Neuronal stem cell (in vitro differentiated cells): ENCODE measurements around the gene CEACAM20.
A peak's percentile ranks its signal among the peaks of the same experiment; 100 is the strongest.
"Not testable (repeated sequence)": the region's sequence is repeated elsewhere in the genome, so short reads cannot be mapped to it uniquely, and the experiment has no call there.

Source experiments
- DNase-seq: peaks from one replicate; pipeline ENCODE4 v3.0.0-alpha.2; 2013; ENCODE audit warnings: low spot score
- H2AFZ ChIP-seq: one replicate; pipeline ENCODE4 v1.6.1; 2013; ENCODE audit warnings: mild to moderate bottlenecking, low read length, inconsistent platforms
- H2AK5ac ChIP-seq: 2 replicates; pipeline ENCODE4 v1.6.1; 2013; ENCODE audit warnings: low read depth, mild to moderate bottlenecking, inconsistent platforms, low read length, moderate library complexity, mixed read lengths
- H2BK120ac ChIP-seq: 2 replicates; pipeline ENCODE4 v1.6.1; 2013; ENCODE audit warnings: low read depth, mild to moderate bottlenecking, inconsistent platforms, low read length, moderate library complexity, mixed read lengths
- H2BK12ac ChIP-seq: one replicate; pipeline ENCODE4 v1.6.1; 2013; ENCODE audit warnings: low read length, inconsistent platforms
- H2BK15ac ChIP-seq: 2 replicates; pipeline ENCODE4 v1.6.1; 2013; ENCODE audit warnings: mild to moderate bottlenecking, low read length, inconsistent platforms, mixed read lengths
- H2BK5ac ChIP-seq: one replicate; pipeline ENCODE4 v1.6.1; 2013; ENCODE audit warnings: inconsistent platforms, mild to moderate bottlenecking, low read length, moderate library complexity
- H3K14ac ChIP-seq: one replicate; pipeline ENCODE4 v1.6.1; 2013; ENCODE audit warnings: low read length, inconsistent platforms
- H3K18ac ChIP-seq: 2 replicates; pipeline ENCODE4 v1.6.1; 2013; ENCODE audit warnings: low read length, inconsistent platforms
- H3K23ac ChIP-seq: 2 replicates; pipeline ENCODE4 v1.6.1; 2013; ENCODE audit warnings: low read depth, mild to moderate bottlenecking, mixed read lengths, low read length, inconsistent platforms; ENCODE audit not compliant: poor library complexity
- H3K27ac ChIP-seq: replicated peaks from 3 replicates; pipeline ENCODE4 v1.5.1; 2013; ENCODE audit warnings: low read length, inconsistent platforms
- H3K27me3 ChIP-seq, 3 experiments: 2 replicates each; pipeline ENCODE4 v1.6.1; 2013; ENCODE audit warnings: low read length in 3 of 3, mild to moderate bottlenecking in 2 of 3, inconsistent platforms in 1 of 3, low read depth in 1 of 3, mixed read lengths in 1 of 3, moderate library complexity in 1 of 3; ENCODE audit not compliant: control insufficient read depth in 3 of 3, insufficient read depth in 3 of 3
- H3K36me3 ChIP-seq, 2 donors: replicated peaks in 1 of 2; 2 replicates each; pipeline ENCODE4 v1.6.1; 2013; ENCODE audit warnings: low read length in 2 of 2; ENCODE audit not compliant: control insufficient read depth in 2 of 2, insufficient read depth in 2 of 2
- H3K4ac ChIP-seq: 2 replicates; pipeline ENCODE4 v1.6.1; 2013; ENCODE audit warnings: inconsistent platforms, mild to moderate bottlenecking, low read length, moderate library complexity
- H3K4me1 ChIP-seq, 2 donors: 1 replicate in 1 of 2; 2 replicates in 1 of 2; pipeline ENCODE4 v1.6.1; 2013; ENCODE audit warnings: low read length in 2 of 2, low read depth in 1 of 2; ENCODE audit not compliant: control insufficient read depth in 2 of 2, insufficient read depth in 1 of 2
- H3K4me2 ChIP-seq: one replicate; pipeline ENCODE4 v1.6.1; 2013; ENCODE audit warnings: mild to moderate bottlenecking, low read length, inconsistent platforms; ENCODE audit not compliant: insufficient read depth, poor library complexity, severe bottlenecking
- H3K4me3 ChIP-seq, 2 donors: 2 replicates each; pipeline ENCODE4 v1.5.1; 2013; ENCODE audit warnings: low read length in 2 of 2, mild to moderate bottlenecking in 2 of 2, inconsistent platforms in 1 of 2, moderate library complexity in 1 of 2
- H3K79me1 ChIP-seq: one replicate; pipeline ENCODE4 v1.6.1; 2013; ENCODE audit warnings: low read depth, mild to moderate bottlenecking, inconsistent platforms, low read length, moderate library complexity
- H3K9ac ChIP-seq: one replicate; pipeline ENCODE4 v1.6.1; 2013; ENCODE audit warnings: mild to moderate bottlenecking, low read depth, low read length, inconsistent platforms; ENCODE audit not compliant: poor library complexity
- H3K9me3 ChIP-seq, 2 donors: replicated peaks in 1 of 2; 2 replicates each; pipeline versions ENCODE3 to v1.6.1; 2013; ENCODE audit warnings: low read length in 2 of 2, mild to moderate bottlenecking in 2 of 2, inconsistent platforms in 1 of 2, low read depth in 1 of 2, mixed read lengths in 1 of 2, moderate library complexity in 1 of 2; ENCODE audit not compliant: control insufficient read depth in 2 of 2, insufficient read depth in 1 of 2
- H4K8ac ChIP-seq: one replicate; pipeline ENCODE4 v1.6.1; 2013; ENCODE audit warnings: low read depth, mild to moderate bottlenecking, inconsistent platforms, low read length, moderate library complexity
- H4K91ac ChIP-seq: one replicate; pipeline ENCODE4 v1.6.1; 2013; ENCODE audit warnings: low read length, low read depth, mild to moderate bottlenecking, inconsistent platforms; ENCODE audit not compliant: poor library complexity
- WGBS, 2 donors: extraction: QIAGEN DNeasy Blood & Tissue Kit; methylation state at CpG; one replicate each; pipeline ENCODE4 v1.1.7; 2013; ENCODE audit warnings: missing lambda C conversion rate in 2 of 2, mixed read lengths in 1 of 2; ENCODE audit not compliant: insufficient read length in 2 of 2, insufficient replicate concordance in 1 of 2; ENCODE audit errors: extremely low coverage in 2 of 2; 5-methylcytosine and 5-hydroxymethylcytosine counted together

Gene CEACAM20

DNA sequence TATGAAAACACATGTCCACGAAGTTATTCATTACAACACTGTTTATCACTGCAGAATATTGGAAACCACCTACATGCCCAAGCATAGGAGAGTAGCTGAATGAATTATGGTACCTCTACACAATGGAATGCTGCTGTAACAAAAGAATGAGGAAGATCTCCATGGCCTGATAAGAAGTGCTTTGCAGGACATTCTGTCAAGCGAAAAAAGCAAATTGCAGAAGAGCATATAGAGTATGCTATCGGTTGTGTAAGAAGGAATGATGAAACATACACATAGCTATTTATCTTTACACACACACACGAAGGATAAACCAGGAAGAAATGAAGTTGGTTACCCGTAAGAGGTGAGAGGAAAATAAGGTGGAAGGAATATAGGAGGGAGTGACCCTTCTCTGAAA is 37.5 kb upstream of the CEACAM20 start:
- DNase-seq, result no peak
- no peak overlapping the region for H3K23ac ChIP-seq
- no CpG with 5 or more reads among the region's 5 CpGs for WGBS, 2 donors
- no peak overlapping the region for H4K91ac ChIP-seq
- peaks cover 0 to 3% (median 0%) of the 10 kb centered on the region in 3 experiments for H3K27me3 ChIP-seq
- no peak overlapping the region for H3K4ac ChIP-seq
- no peak overlapping the region for H3K18ac ChIP-seq
- no peak overlapping the region for H2BK12ac ChIP-seq
- H3K27ac ChIP-seq, result no peak overlapping the region
- no peak overlapping the region for H3K4me3 ChIP-seq
- no peak overlapping the region for H4K8ac ChIP-seq
- no peak overlapping the region for H2BK5ac ChIP-seq
- H2AK5ac ChIP-seq, result no peak overlapping the region
- H3K79me1 ChIP-seq, result no peaks in the 10 kb centered on the region
- no peak overlapping the region for H3K9ac ChIP-seq
- H2AFZ ChIP-seq, result no peak overlapping the region
- no peak overlapping the region for H3K14ac ChIP-seq
- no peak overlapping the region for H2BK120ac ChIP-seq
- H3K4me2 ChIP-seq, result peak overlapping the region; percentile 11
- H2BK15ac ChIP-seq, result no peak overlapping the region
- peaks cover 0 to 1% of the 10 kb centered on the region in 2 donors for H3K4me1 ChIP-seq
- H3K36me3 ChIP-seq, result no peaks in the 10 kb centered on the region
- H3K9me3 ChIP-seq, result no peaks in the 10 kb centered on the region

- not testable (repeated sequence) for H4K8ac ChIP-seq, H2AK5ac ChIP-seq, H2BK120ac ChIP-seq, H3K9me3 ChIP-seq, H2BK12ac ChIP-seq, H2BK5ac ChIP-seq, H3K4me3 ChIP-seq, H3K4me1 ChIP-seq, H3K23ac ChIP-seq, H2BK15ac ChIP-seq, H3K4ac ChIP-seq, H3K18ac ChIP-seq, H3K14ac ChIP-seq, H4K91ac ChIP-seq, H3K4me2 ChIP-seq, DNase-seq, H3K79me1 ChIP-seq, H2AFZ ChIP-seq, H3K36me3 ChIP-seq, H3K9ac ChIP-seq, H3K27ac ChIP-seq, H3K27me3 ChIP-seq
- no CpG with 5 or more reads among the region's 33 CpGs for WGBS, 2 donors
These were observed 33.7 kb upstream of the CEACAM20 start for GRCh38 chr19:44563086-44563655.

DNA sequence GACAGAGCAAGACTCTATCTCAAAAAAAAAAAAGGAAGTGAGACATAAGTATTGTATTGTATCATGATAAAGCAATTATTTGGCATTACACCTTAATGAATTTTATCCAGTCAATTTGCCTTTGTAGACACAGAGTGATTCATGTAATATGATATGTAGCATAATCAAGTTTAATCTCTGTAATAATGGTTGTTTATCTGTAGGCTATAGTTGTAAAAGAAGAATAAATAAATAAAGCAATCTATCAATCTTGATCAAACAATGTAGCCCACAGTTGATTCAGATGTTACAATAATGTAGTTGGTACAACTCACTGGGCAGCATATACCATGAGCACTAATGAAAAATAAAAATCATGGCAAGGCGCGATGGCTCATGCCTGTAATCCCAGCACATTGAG is 28.5 kb upstream of the CEACAM20 start:
- Histone ChIP-seq H3K4me3 (no peak overlapping the region), H2AK5ac (no peak overlapping the region), H3K18ac (no peak overlapping the region), H3K9me3 (no peaks in the 10 kb centered on the region), H2BK120ac (no peak overlapping the region), H3K9ac (no peak overlapping the region), H2AFZ (no peak overlapping the region), H3K23ac (no peak overlapping the region), H3K27ac (no peak overlapping the region), H3K79me1 (no peaks in the 10 kb centered on the region), H4K8ac (no peak overlapping the region), H4K91ac (no peak overlapping the region), H3K14ac (no peak overlapping the region), H2BK5ac (no peak overlapping the region), H3K4me2 (no peak overlapping the region), H3K36me3 (no peaks in the 10 kb centered on the region), H3K27me3 (peaks cover 0 to 2% (median 0%) of the 10 kb centered on the region in 3 experiments), H2BK12ac (no peak overlapping the region), H2BK15ac (no peak overlapping the region), H3K4me1 (no peaks in the 10 kb centered on the region), H3K4ac (no peak overlapping the region)
- no CpG with 5 or more reads among the region's 2 CpGs for WGBS, 2 donors
- no peak for DNase-seq

DNA sequence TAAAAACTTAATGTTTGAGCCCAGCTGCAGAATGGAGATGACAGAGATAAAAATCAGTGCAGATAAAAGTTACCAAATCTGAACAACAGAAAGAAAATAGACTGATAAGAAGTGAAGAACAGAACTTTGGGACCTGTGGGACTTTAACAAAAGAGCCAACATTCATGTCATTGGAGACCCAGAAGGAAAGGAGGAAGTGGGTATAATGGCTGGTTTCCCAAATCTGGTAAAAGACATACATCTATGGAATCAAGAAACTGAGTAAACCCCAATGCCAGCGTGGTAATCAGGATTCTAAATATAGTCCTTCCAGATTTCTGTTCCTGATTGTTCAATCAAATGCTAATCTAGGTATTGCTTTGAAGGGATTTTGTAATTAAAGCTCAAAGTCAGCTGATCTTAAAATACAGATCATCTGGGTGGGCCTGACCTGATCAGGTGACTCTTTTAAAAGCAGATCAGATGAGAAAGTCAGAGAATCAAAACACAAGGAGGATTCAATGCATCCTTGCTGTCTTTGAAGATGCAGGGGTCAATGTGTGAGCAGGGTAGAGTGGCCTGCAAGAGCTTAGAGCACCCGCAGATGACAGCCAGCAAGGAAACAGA is 25.3 kb upstream of the CEACAM20 start:
- no peak overlapping the region for H3K9ac ChIP-seq
- H2BK15ac ChIP-seq, result no peak overlapping the region
- no peak overlapping the region for H3K4me2 ChIP-seq
- WGBS, 2 donors, result no CpG with 5 or more reads among the region's 2 CpGs
- no peak overlapping the region for H2BK120ac ChIP-seq
- H2AFZ ChIP-seq, result no peak overlapping the region
- H3K23ac ChIP-seq, result no peak overlapping the region
- no peak overlapping the region for H3K27ac ChIP-seq
- no peak overlapping the region for H3K4me3 ChIP-seq
- no peak overlapping the region for H4K8ac ChIP-seq
- no peak overlapping the region for H2BK12ac ChIP-seq
- no peaks in the 10 kb centered on the region for H3K4me1 ChIP-seq
- DNase-seq, result no peak
- peaks cover 0 to 2% (median 0%) of the 10 kb centered on the region in 3 experiments for H3K27me3 ChIP-seq
- H3K4ac ChIP-seq, result no peak overlapping the region
- no peak overlapping the region for H3K18ac ChIP-seq
- no peaks in the 10 kb centered on the region for H3K36me3 ChIP-seq
- no peak overlapping the region for H3K14ac ChIP-seq
- H2AK5ac ChIP-seq, result no peak overlapping the region
- H3K9me3 ChIP-seq, result no peaks in the 10 kb centered on the region
- H4K91ac ChIP-seq, result no peak overlapping the region
- H2BK5ac ChIP-seq, result no peak overlapping the region
- no peaks in the 10 kb centered on the region for H3K79me1 ChIP-seq
